Large intestine (tissue), 3 donors: ENCODE measurements around the gene MARK2. TPM values are rescaled to one million over a fixed set of nuclear protein-coding genes. Genes with fewer than 3 reads are reported as not detected.

Experiments used
- DNase-seq, 2 donors: peaks; one replicate each; pipeline versions ENCODE4 v3.0.0 to v3.0.0-alpha.2; 2013
- H3K27ac ChIP-seq: one replicate; pipeline ENCODE4 v1.5.1; 2013; ENCODE audit warnings: low read length
- H3K27me3 ChIP-seq: 2 replicates; pipeline ENCODE4 v1.6.1; 2013; ENCODE audit warnings: low read length; ENCODE audit not compliant: control insufficient read depth, insufficient read depth
- H3K36me3 ChIP-seq: 2 replicates; pipeline ENCODE4 v1.6.1; 2013; ENCODE audit warnings: low read length; ENCODE audit not compliant: control insufficient read depth, insufficient read depth
- H3K4me1 ChIP-seq: one replicate; pipeline ENCODE4 v1.6.1; 2013; ENCODE audit warnings: low read length; ENCODE audit not compliant: control insufficient read depth, insufficient read depth
- H3K4me3 ChIP-seq: one replicate; pipeline ENCODE4 v1.5.1; 2013; ENCODE audit warnings: low read length
- H3K9me3 ChIP-seq: one replicate; pipeline ENCODE4 v1.6.1; 2013; ENCODE audit warnings: mild to moderate bottlenecking, low read depth, low read length, moderate library complexity; ENCODE audit not compliant: control insufficient read depth
- WGBS: methylation state at CpG from one replicate; pipeline ENCODE4 v1.1.5; 2013; ENCODE audit warnings: low lambda C conversion rate; ENCODE audit not compliant: insufficient coverage; 5-methylcytosine and 5-hydroxymethylcytosine counted together
- polyA plus RNA-seq: library from polyadenylated mRNA; unstranded; fragments of 120-200 nt; gene quantifications from one replicate; pipeline ENCODE4 v1.2.1, GENCODE V29; 2013

MARK2 gene
- polyA plus RNA-seq, 1 donor, result 49.3 TPM

DNA sequence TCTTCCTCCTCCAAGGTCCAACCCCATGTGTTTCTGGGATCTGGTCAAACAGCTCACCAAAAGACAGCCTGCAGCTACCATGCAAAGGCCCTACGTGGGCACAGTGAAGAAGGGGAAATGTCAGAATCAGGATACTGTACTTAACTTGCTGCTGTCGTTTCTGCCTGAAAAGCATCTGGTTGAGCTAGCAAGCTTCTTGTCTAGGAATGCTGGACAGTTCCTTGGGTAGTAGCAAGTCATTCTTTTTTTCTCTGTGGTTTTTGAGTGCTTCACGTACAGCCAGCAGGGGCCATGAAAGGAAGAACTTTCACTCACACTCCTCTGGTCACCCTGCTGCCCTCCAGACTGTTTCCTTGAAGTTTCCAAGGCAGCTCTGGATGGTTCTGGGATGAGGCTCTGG, 53.3 kb downstream of the MARK2 start:
- H3K36me3 ChIP-seq, result peaks cover 37% of the 10 kb centered on the region

DNA sequence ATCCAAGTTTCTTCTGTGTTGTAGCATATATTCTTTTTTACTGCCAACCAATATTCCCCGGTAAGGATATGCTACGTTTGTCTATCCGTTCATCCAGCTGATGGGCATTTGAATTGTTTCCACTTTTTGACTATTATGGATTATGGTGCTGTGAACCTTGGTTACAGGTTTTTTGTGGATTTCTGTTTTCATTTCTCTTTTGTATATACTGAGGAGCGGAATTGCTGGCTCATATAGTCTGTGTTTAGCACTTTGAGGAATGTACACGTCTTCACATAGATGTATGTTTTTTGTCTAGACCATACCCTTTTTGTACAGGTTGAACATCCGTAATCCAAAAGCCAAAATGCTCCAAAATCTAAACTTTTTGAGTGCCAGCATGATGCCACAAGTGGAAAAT, 54.4 kb downstream of the MARK2 start:
- DNase-seq, result no peak
- peaks cover 48% of the 10 kb centered on the region for H3K36me3 ChIP-seq

More for the DNA sequence above, 53.3 kb downstream of the MARK2 start:
- H3K27me3 ChIP-seq, result no peaks in the 10 kb centered on the region
- no peak for DNase-seq
- no peak overlapping the region for H3K4me3 ChIP-seq
- H3K4me1 ChIP-seq, result peaks cover 44% of the 10 kb centered on the region
- no CpG with 5 or more reads among the region's 3 CpGs for WGBS
- no peaks in the 10 kb centered on the region for H3K9me3 ChIP-seq
- no peak overlapping the region for H3K27ac ChIP-seq

DNA sequence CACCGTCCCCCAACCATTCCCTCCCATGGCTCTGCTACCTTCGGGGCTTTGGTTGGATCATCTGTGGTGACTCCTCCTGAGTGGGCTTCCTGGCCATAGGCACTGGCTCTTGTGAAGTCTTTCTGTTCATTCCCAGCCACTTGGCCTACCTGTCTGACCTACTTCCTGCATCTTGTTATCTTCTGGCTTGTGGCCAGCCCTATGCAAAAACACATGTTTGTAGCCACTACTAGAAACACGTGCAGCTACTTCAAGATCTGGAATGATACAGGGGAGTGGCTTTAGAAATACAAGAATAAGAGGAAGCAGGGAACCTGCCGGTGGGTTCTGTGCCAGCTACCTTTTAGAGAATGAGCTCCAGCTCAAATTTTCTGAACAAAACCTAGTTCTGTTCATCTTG, 57.2 kb downstream of the MARK2 start:
- Histone ChIP-seq H3K4me1 (peaks cover 11% of the 10 kb centered on the region), H3K36me3 (peaks cover 73% of the 10 kb centered on the region), H3K4me3 (no peak overlapping the region), H3K27ac (no peak overlapping the region), H3K9me3 (no peaks in the 10 kb centered on the region), H3K27me3 (no peaks in the 10 kb centered on the region)
- no peak for DNase-seq
- 100% methylated on average over 1 of the region's 4 CpGs for WGBS

More for the DNA sequence above, 54.4 kb downstream of the MARK2 start:
- no peaks in the 10 kb centered on the region for H3K27me3 ChIP-seq
- no peak overlapping the region for H3K27ac ChIP-seq
- peaks cover 35% of the 10 kb centered on the region for H3K4me1 ChIP-seq
- no peaks in the 10 kb centered on the region for H3K9me3 ChIP-seq
- no CpG with 5 or more reads among the region's 6 CpGs for WGBS
- no peak overlapping the region for H3K4me3 ChIP-seq

DNA sequence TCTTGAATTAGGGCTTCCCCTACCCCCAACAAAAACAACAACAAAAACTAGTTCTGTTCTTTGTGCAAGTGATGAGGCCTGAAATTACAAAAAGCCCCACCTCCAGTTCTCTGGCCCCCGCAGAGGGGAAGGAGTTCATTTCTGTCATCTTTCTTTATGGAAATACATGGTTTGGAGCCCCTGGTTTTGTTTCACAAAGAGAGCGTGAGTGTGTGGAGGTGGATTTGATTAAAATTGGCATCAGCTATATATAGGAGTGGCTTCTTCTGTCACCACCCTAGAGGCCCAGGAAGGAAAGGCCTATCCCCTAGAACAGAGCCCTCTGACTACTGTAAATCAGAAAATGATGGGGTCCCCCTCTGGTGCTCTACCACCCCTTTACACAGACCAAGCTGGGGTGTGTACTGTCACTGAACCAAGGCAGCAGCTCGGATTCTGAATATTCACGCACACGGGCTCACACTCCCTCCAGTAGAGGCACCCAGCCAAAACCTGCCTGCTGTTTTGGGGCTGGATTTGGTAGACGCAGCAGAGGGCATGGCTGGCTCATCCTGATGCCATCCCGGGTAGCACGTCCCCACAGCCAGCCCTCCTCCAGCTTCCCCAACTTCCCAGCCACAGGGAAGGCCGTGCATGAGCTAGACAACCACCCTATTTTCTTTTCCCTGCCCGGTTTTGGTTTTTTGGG, 58.7 kb downstream of the MARK2 start:
- Histone ChIP-seq H3K9me3 (no peaks in the 10 kb centered on the region), H3K27me3 (no peaks in the 10 kb centered on the region), H3K36me3 (peaks cover 78% of the 10 kb centered on the region), H3K27ac (no peak overlapping the region), H3K4me1 (no peaks in the 10 kb centered on the region), H3K4me3 (no peak overlapping the region)
- no peak for DNase-seq
- no CpG with 5 or more reads among the region's 10 CpGs for WGBS

DNA sequence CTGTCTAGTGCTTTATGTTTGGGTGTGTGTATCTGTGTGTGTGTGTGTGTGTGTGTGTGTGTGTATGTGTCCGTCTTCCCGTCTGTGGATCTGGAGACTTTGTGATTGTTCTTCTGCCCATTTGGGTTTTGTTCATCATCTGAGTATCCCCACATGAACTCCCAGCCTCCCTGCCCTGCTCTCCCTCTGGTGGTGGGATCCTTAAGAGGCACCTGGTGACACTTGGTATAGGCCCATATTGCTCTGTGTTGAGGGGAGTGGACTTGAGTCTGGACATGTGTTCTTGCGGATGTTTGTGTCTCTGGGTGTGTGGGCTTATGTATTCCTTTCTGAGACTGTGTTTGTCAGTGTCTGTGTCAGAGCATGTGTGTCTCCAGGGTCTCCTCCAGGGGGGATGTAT, 62.8 kb downstream of the MARK2 start:
- no peak overlapping the region for H3K4me3 ChIP-seq
- H3K27me3 ChIP-seq, result no peaks in the 10 kb centered on the region
- WGBS, result no CpG with 5 or more reads among the region's 3 CpGs
- H3K9me3 ChIP-seq, result no peaks in the 10 kb centered on the region
- peaks cover 94% of the 10 kb centered on the region for H3K36me3 ChIP-seq
- H3K27ac ChIP-seq, result no peak overlapping the region
- no peak for DNase-seq
- H3K4me1 ChIP-seq, result no peaks in the 10 kb centered on the region

DNA sequence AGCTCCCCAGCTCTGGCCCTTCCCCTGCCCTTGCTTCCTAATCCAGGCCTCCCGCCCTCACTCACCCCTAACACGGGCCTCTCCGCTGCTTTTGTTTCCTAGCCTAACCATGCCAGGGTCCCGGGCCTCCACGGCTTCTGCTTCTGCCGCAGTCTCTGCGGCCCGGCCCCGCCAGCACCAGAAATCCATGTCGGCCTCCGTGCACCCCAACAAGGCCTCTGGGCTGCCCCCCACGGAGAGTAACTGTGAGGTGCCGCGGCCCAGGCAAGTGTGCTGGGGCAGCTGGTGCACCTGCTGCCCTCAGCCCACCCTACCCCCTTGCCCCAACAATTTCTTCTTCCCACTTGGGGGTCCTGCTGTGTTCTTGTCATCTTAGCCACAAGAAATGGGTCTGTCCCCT, 65.0 kb downstream of the MARK2 start:
- Histone ChIP-seq H3K9me3 (no peaks in the 10 kb centered on the region), H3K36me3 (peaks cover 93% of the 10 kb centered on the region), H3K27me3 (no peaks in the 10 kb centered on the region), H3K27ac (no peak overlapping the region), H3K4me3 (no peak overlapping the region), H3K4me1 (no peaks in the 10 kb centered on the region)
- no CpG with 5 or more reads among the region's 14 CpGs for WGBS
- no peak for DNase-seq

DNA sequence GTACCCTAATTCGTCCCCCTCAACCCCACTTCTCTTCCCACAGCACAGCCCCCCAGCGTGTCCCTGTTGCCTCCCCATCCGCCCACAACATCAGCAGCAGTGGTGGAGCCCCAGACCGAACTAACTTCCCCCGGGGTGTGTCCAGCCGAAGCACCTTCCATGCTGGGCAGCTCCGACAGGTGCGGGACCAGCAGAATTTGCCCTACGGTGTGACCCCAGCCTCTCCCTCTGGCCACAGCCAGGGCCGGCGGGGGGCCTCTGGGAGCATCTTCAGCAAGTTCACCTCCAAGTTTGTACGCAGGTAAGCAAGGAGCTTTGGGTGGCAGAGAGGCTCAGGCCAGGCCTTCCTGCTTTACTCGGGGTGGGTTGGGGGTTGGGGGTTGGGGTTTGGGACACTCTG, 65.8 kb downstream of the MARK2 start:
- no CpG with 5 or more reads among the region's 13 CpGs for WGBS
- Histone ChIP-seq H3K36me3 (peaks cover 90% of the 10 kb centered on the region), H3K4me1 (no peaks in the 10 kb centered on the region), H3K27me3 (no peaks in the 10 kb centered on the region), H3K4me3 (no peak overlapping the region), H3K27ac (no peak overlapping the region), H3K9me3 (no peaks in the 10 kb centered on the region)
- no peak for DNase-seq

DNA sequence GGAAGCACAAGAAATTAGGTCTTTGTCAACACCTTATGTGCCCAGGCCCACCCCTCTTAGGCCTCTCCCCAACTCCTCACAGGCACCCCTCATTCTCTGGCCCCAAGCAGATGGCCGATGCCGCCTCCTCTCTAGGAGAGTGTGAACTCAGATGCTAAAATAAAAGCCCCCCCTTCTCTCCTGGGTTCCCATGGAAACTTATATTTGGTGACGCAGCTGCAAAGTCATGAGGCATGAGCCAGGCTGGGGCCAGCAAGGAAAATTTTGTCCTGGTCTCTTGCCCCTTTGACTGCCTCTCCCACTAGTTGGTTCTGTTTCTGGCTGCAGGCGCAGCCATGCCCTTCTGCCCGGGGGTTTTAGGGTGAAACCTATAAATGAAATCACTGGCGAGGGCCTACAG, 66.3 kb downstream of the MARK2 start:
- Histone ChIP-seq H3K4me1 (no peaks in the 10 kb centered on the region), H3K27me3 (no peaks in the 10 kb centered on the region), H3K36me3 (peaks cover 90% of the 10 kb centered on the region), H3K27ac (no peak overlapping the region), H3K9me3 (no peaks in the 10 kb centered on the region), H3K4me3 (no peak overlapping the region)
- DNase-seq, result no peak
- no CpG with 5 or more reads among the region's 6 CpGs for WGBS

DNA sequence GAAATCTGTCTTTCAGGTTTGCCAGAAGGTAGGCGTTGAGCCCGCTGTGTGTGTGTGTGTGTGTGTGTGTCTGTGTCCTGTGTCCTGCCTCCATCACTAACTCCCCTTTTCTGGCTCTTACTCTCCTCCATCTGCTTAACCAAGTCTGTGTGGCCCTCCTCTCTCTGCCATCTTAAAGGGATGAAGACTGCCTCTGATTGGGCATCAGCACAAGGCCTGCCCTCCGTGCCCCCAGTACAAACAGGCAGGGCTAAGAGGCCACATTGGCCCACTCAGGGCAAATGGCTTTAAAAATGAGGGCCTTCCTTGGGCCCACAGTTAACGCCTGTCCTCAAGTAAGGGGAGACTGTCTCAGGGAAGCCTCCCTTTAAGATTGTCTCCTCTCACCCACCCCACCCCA, 67.2 kb downstream of the MARK2 start:
- no peaks in the 10 kb centered on the region for H3K4me1 ChIP-seq
- no peak overlapping the region for H3K27ac ChIP-seq
- no peak for DNase-seq
- WGBS, result 100% methylated on average over 2 of the region's 4 CpGs
- no peaks in the 10 kb centered on the region for H3K27me3 ChIP-seq
- peaks cover 88% of the 10 kb centered on the region for H3K36me3 ChIP-seq
- H3K4me3 ChIP-seq, result no peak overlapping the region
- H3K9me3 ChIP-seq, result no peaks in the 10 kb centered on the region

DNA sequence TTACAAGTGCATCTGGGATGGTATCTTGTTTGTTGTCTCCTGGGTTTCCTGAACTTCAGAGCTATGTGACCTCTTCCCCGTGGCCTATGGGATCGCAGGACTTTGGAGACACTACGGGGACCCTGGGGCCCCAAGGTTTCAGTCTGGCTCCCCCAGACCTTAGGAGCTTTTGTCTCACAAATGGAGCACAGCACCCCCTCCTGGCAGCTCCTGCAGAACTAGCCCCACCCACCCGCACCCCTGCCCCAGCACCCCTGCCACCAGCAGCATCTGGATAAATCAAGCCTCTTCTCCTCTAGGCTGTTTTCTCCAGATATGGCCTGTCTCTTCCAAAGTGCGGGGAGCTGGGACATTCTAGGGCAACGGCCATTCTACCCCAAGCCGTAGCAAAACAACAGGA, 67.7 kb downstream of the MARK2 start:
- DNase-seq, result no peak
- no peaks in the 10 kb centered on the region for H3K9me3 ChIP-seq
- H3K4me1 ChIP-seq, result no peaks in the 10 kb centered on the region
- no peak overlapping the region for H3K27ac ChIP-seq
- H3K27me3 ChIP-seq, result no peaks in the 10 kb centered on the region
- H3K4me3 ChIP-seq, result no peak overlapping the region
- WGBS, result no CpG with 5 or more reads among the region's 7 CpGs
- H3K36me3 ChIP-seq, result peaks cover 86% of the 10 kb centered on the region

DNA sequence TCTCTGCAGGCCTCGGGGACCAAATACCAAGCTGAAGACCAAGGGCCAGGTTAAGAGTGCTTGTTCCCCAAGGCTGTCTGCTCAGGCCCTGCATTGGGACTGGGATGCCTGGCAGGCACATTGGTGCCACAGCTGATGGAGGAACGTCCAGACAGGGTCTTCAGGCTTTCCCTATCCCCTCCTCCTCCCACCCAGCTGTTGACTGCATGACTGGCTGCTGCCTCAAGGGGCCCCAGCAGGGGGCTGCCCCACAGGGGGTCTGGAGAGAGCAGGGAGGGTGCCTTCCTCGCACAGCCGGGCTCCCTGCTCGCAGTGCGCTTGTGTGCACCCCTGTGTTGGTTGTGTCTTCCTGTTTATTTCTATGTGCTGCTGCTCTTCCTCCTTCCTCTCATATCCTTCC, 68.2 kb downstream of the MARK2 start:
- H3K4me1 ChIP-seq, result no peaks in the 10 kb centered on the region
- H3K27ac ChIP-seq, result no peak overlapping the region
- DNase-seq, result no peak
- no peaks in the 10 kb centered on the region for H3K27me3 ChIP-seq
- peaks cover 82% of the 10 kb centered on the region for H3K36me3 ChIP-seq
- no peak overlapping the region for H3K4me3 ChIP-seq
- WGBS, result no CpG with 5 or more reads among the region's 6 CpGs
- H3K9me3 ChIP-seq, result no peaks in the 10 kb centered on the region
